CD14-positive monocyte (primary cell): Measurements from ENCODE around the gene ST6GALNAC2. TPM values are rescaled to one million over a fixed set of nuclear protein-coding genes. Genes with fewer than 3 reads are reported as not detected.

Source experiments
- DNase-seq, 3 donors: peaks; one replicate each; pipeline ENCODE4 v3.0.0-alpha.2; 2011 to 2022
- H2AFZ ChIP-seq: 2 replicates; pipeline ENCODE4 v1.6.0; 2012; ENCODE audit warnings: mild to moderate bottlenecking, low read depth, low read length, inconsistent platforms; ENCODE audit not compliant: insufficient read depth, poor library complexity, severe bottlenecking
- H3K27ac ChIP-seq, 2 donors: 1 replicate in 1 of 2; 2 replicates in 1 of 2; pipeline ENCODE4 v1.5.1; 2012 to 2013; ENCODE audit warnings: low read length in 2 of 2, control low read depth in 1 of 2, inconsistent platforms in 1 of 2, low read depth in 1 of 2, mild to moderate bottlenecking in 1 of 2
- H3K27me3 ChIP-seq, 2 donors: one replicate each; pipeline versions ENCODE4 v1.6.0 to v1.6.1; 2011 to 2013; ENCODE audit warnings: low read length in 2 of 2; ENCODE audit not compliant: control insufficient read depth in 2 of 2, insufficient read depth in 2 of 2
- H3K36me3 ChIP-seq, 2 donors: replicated peaks in 1 of 2; 1 replicate in 1 of 2; 2 replicates in 1 of 2; pipeline versions ENCODE4 v1.5.1 to v1.6.1; 2012 to 2013; ENCODE audit warnings: low read length in 2 of 2, control low read depth in 1 of 2, inconsistent platforms in 1 of 2, mild to moderate bottlenecking in 1 of 2; ENCODE audit not compliant: insufficient read depth in 2 of 2, control insufficient read depth in 1 of 2
- H3K4me1 ChIP-seq, 2 donors: 1 replicate in 1 of 2; 2 replicates in 1 of 2; pipeline versions ENCODE4 v1.5.1 to v1.6.1; 2012 to 2013; ENCODE audit warnings: low read length in 2 of 2, control low read depth in 1 of 2, inconsistent platforms in 1 of 2, mild to moderate bottlenecking in 1 of 2, moderate library complexity in 1 of 2; ENCODE audit not compliant: insufficient read depth in 2 of 2, control insufficient read depth in 1 of 2
- H3K4me2 ChIP-seq: replicated peaks from 2 replicates; pipeline ENCODE3; 2012; ENCODE audit warnings: low read length, moderate library complexity, mild to moderate bottlenecking; ENCODE audit not compliant: poor library complexity, severe bottlenecking; ENCODE audit errors: extremely low read depth
- H3K4me3 ChIP-seq, 3 experiments: fragments of 200-600 bp in 1 of 3; sonication (generic) in 1 of 3; replicated peaks in 1 of 3; 1 replicate in 2 of 3; 2 replicates in 1 of 3; pipeline ENCODE4 v1.5.1; 2011 to 2013; ENCODE audit warnings: low read length in 3 of 3, mild to moderate bottlenecking in 3 of 3, control low read depth in 2 of 3, low read depth in 2 of 3, inconsistent platforms in 1 of 3, moderate library complexity in 1 of 3
- H3K79me2 ChIP-seq: 2 replicates; pipeline ENCODE4 v1.6.0; 2012; ENCODE audit warnings: mild to moderate bottlenecking, control low read depth, inconsistent platforms, low read length, moderate library complexity; ENCODE audit not compliant: insufficient read depth
- H3K9ac ChIP-seq: 2 replicates; pipeline ENCODE4 v1.6.0; 2017; ENCODE audit warnings: low read length, mild to moderate bottlenecking; ENCODE audit not compliant: insufficient read depth, poor library complexity, severe bottlenecking
- H3K9me3 ChIP-seq, 2 donors: replicated peaks in 1 of 2; 1 replicate in 1 of 2; 2 replicates in 1 of 2; pipeline versions ENCODE4 v1.5.1 to v1.6.1; 2012 to 2013; ENCODE audit warnings: low read length in 2 of 2, control low read depth in 1 of 2; ENCODE audit not compliant: control insufficient read depth in 1 of 2, insufficient read depth in 1 of 2
- H4K20me1 ChIP-seq: 2 replicates; pipeline ENCODE4 v1.6.0; 2012; ENCODE audit warnings: mild to moderate bottlenecking, low read length, control low read depth, moderate library complexity; ENCODE audit not compliant: insufficient read depth
- H3K27ac Mint-ChIP-seq, 7 donors: one replicate each; pipeline ENCODE4 v1.8.0; 2020; ENCODE audit warnings: mild to moderate bottlenecking in 7 of 7, mixed read lengths in 7 of 7, moderate library complexity in 6 of 7, inconsistent platforms in 2 of 7
- H3K27me3 Mint-ChIP-seq, 3 donors: one replicate each; pipeline ENCODE4 v1.8.0; 2021 to 2022; ENCODE audit warnings: low read depth in 3 of 3, mild to moderate bottlenecking in 3 of 3, mixed read lengths in 3 of 3, moderate library complexity in 3 of 3, inconsistent platforms in 1 of 3
- H3K36me3 Mint-ChIP-seq, 2 donors: one replicate each; pipeline ENCODE4 v1.8.0; 2020; ENCODE audit warnings: mixed read lengths in 2 of 2, inconsistent platforms in 1 of 2, mild to moderate bottlenecking in 1 of 2
- H3K4me1 Mint-ChIP-seq: one replicate; pipeline ENCODE4 v1.8.0; 2020; ENCODE audit warnings: mild to moderate bottlenecking, mixed read lengths
- H3K4me3 Mint-ChIP-seq, 2 donors: one replicate each; pipeline ENCODE4 v1.8.0; 2020; ENCODE audit warnings: mild to moderate bottlenecking in 2 of 2, mixed read lengths in 2 of 2, moderate library complexity in 1 of 2
- H3K9me3 Mint-ChIP-seq, 7 donors: one replicate each; pipeline ENCODE4 v1.8.0; 2020 to 2022; ENCODE audit warnings: mixed read lengths in 7 of 7, mild to moderate bottlenecking in 6 of 7, moderate library complexity in 6 of 7, inconsistent platforms in 2 of 7
- CTCF ChIP-seq: fragments of 200-600 bp; IDR thresholded peaks from one replicate; pipeline ENCODE4 v1.8.0; 2022; ENCODE audit warnings: antibody characterized with exemption, mild to moderate bottlenecking
- WGBS: methylation state at CpG from one replicate; pipeline ENCODE4 v1.1.5; 2013; ENCODE audit warnings: missing lambda C conversion rate; ENCODE audit not compliant: insufficient coverage; 5-methylcytosine and 5-hydroxymethylcytosine counted together
- intact Hi-C, 2 donors: fragments of 100-400 bp; cut with micrococcal nuclease; formaldehyde crosslinking; loops; one replicate each; pipeline versions ENCODE4 v1.15.0 to v1.15.1; 2023
- polyA plus RNA-seq, 3 donors: library from polyadenylated mRNA; depleted of rRNA in 1 of 3; unstranded in 2 of 3; stranded (reverse) in 1 of 3; fragments of 300-500 nt in 2 of 3; fragments of >200 nt in 1 of 3; fragmentation: Illumina TruSeq in 2 of 3; gene quantifications; 1 replicate in 2 of 3; 2 replicates in 1 of 3; pipeline ENCODE4 v1.2.3, GENCODE V29; 2012 to 2021

Gene ST6GALNAC2
- polyA plus RNA-seq, 3 donors: 8.3 to 11.8 (median 11.8) TPM

GRCh38 chr17:76550712-76551615 lies 34.7 kb downstream of the ST6GALNAC2 start:
- H3K27ac Mint-ChIP-seq: peak overlapping the region; percentile 82 to 91 (median 89)
- peak overlapping the region; percentile 35 for H3K9ac ChIP-seq
- peaks cover 0 to 3% (median 0%) of the 10 kb centered on the region in 3 donors for H3K27me3 Mint-ChIP-seq
- peak overlapping the region in 2 of 3 experiments; percentile 42 to 58 for H3K4me3 ChIP-seq
- H3K4me3 Mint-ChIP-seq: peak overlapping the region; percentile 72 to 95
- peak overlapping the region; percentile 57 for H3K4me2 ChIP-seq
- TF ChIP-seq CTCF: no peak
- intact Hi-C loops: loop anchor here in 1 of 2 donors (5.0 kb wide), 1 partner anchor 36 kb away; the partner anchor contains the start of gene ST6GALNAC2
- 22% methylated on average over 6 of the region's 15 CpGs for WGBS
- peak; percentile 59 to 82 (median 63) for DNase-seq
- H3K36me3 Mint-ChIP-seq: peaks cover 2% of the 10 kb centered on the region in 2 donors
- H3K4me1 Mint-ChIP-seq: peaks cover 23% of the 10 kb centered on the region
- peak overlapping the region; percentile 50 for H2AFZ ChIP-seq
- peak overlapping the region; percentile 36 to 82 for H3K27ac ChIP-seq
- H3K36me3 ChIP-seq: no peaks in the 10 kb centered on the region
- no peaks in the 10 kb centered on the region for H3K27me3 ChIP-seq
- H3K9me3 Mint-ChIP-seq: no peaks in the 10 kb centered on the region
- H3K79me2 ChIP-seq: no peaks in the 10 kb centered on the region
- peaks cover 18 to 23% of the 10 kb centered on the region in 2 donors for H3K4me1 ChIP-seq
- H3K9me3 ChIP-seq: no peaks in the 10 kb centered on the region
- H4K20me1 ChIP-seq: no peaks in the 10 kb centered on the region

- H3K27me3 ChIP-seq: peaks cover 0 to 10% of the 10 kb centered on the region in 2 donors
- H3K27me3 Mint-ChIP-seq: peaks cover 8 to 12% (median 9%) of the 10 kb centered on the region in 3 donors
- no peak overlapping the region for H3K27ac Mint-ChIP-seq
- H3K9ac ChIP-seq: no peak overlapping the region
- H3K36me3 Mint-ChIP-seq: peaks cover 0 to 2% of the 10 kb centered on the region in 2 donors
- H3K4me1 ChIP-seq: peaks cover 18 to 23% of the 10 kb centered on the region in 2 donors
- H3K4me3 ChIP-seq: no peak overlapping the region
- no peaks in the 10 kb centered on the region for H3K79me2 ChIP-seq
- H4K20me1 ChIP-seq: no peaks in the 10 kb centered on the region
- DNase-seq: no peak
- TF ChIP-seq CTCF: no peak
- peaks cover 0 to 2% (median 0%) of the 10 kb centered on the region in 7 donors for H3K9me3 Mint-ChIP-seq
- H3K4me3 Mint-ChIP-seq: no peak overlapping the region
- no peaks in the 10 kb centered on the region for H3K36me3 ChIP-seq
- intact Hi-C loops: no loop called here
- WGBS: no CpG with 5 or more reads among the region's 7 CpGs
- no peak overlapping the region for H3K4me2 ChIP-seq
- H3K9me3 ChIP-seq: no peaks in the 10 kb centered on the region
- H3K27ac ChIP-seq: no peak overlapping the region
- H2AFZ ChIP-seq: no peak overlapping the region
- peaks cover 25% of the 10 kb centered on the region for H3K4me1 Mint-ChIP-seq
These were observed 36.1 kb downstream of the ST6GALNAC2 start for GRCh38 chr17:76549539-76549938.
